DMS53 (cell line): ENCODE measurements around the gene DOC2B.
"Not testable (repeated sequence)": the region's sequence is repeated elsewhere in the genome, so short reads cannot be mapped to it uniquely, and the experiment has no call there.

Source experiments
- DNase-seq: peaks from one replicate; lab custom pipeline; 2025; lab: John Stamatoyannopoulos, UW

The DOC2B gene

GRCh38 chr17:189444-189843 lies 8.0 kb upstream of the DOC2B start:
- no peak for DNase-seq

GRCh38 chr17:187130-187529 lies 5.7 kb upstream of the DOC2B start:
- no peak for DNase-seq

- no peak for DNase-seq
Measured at GRCh38 chr17:185445-186138, 4.1 kb upstream of the DOC2B start.

- DNase-seq, result no peak
Measured at GRCh38 chr17:183021-183420, 1.6 kb upstream of the DOC2B start.

- peak; percentile 48 for DNase-seq
Measured at GRCh38 chr17:182050-182751, 751 bp upstream of the DOC2B start.

- peak; percentile 42 for DNase-seq
Measured at GRCh38 chr17:180381-181244, 837 bp downstream of the DOC2B start.

- DNase-seq, result no peak
Measured at GRCh38 chr17:179781-180380, 1.6 kb downstream of the DOC2B start.

- no peak for DNase-seq
Measured at GRCh38 chr17:179066-179432, 2.4 kb downstream of the DOC2B start.

- DNase-seq, result no peak
Measured at GRCh38 chr17:178292-179065, 3.0 kb downstream of the DOC2B start.

GRCh38 chr17:177762-178161 lies 3.7 kb downstream of the DOC2B start:
- no peak for DNase-seq

- peak; percentile 33 for DNase-seq
Measured at GRCh38 chr17:177155-177554, 4.3 kb downstream of the DOC2B start.

- DNase-seq, result no peak
Measured at GRCh38 chr17:173166-173911, 8.1 kb downstream of the DOC2B start.

GRCh38 chr17:172401-172800 lies 9.0 kb downstream of the DOC2B start:
- no peak for DNase-seq

GRCh38 chr17:171871-172270 lies 9.6 kb downstream of the DOC2B start:
- DNase-seq, result no peak

GRCh38 chr17:170130-170670 lies 11.2 kb downstream of the DOC2B start:
- no peak for DNase-seq

- DNase-seq, result not testable (repeated sequence)
Measured at GRCh38 chr17:168614-169013, 12.8 kb downstream of the DOC2B start.

- DNase-seq, result no peak
Measured at GRCh38 chr17:165939-166338, 15.5 kb downstream of the DOC2B start.

GRCh38 chr17:164303-165235 lies 16.9 kb downstream of the DOC2B start:
- DNase-seq, result peak; percentile 26

- no peak for DNase-seq
Measured at GRCh38 chr17:163514-164098, 17.8 kb downstream of the DOC2B start.
